SK-N-SH treated with all-trans-retinoic acid at 6 μM for 48 hours (cell line): ENCODE results near the gene SHOC2.

ENCODE experiments used
- ARNTL ChIP-seq: fragments of 450-650 bp; formaldehyde crosslinking; IDR thresholded peaks from 2 replicates; pipeline ENCODE4 v1.5.0; 2020; ENCODE audit warnings: low read depth, mild to moderate bottlenecking, moderate library complexity, borderline replicate concordance
- CSDC2 ChIP-seq: fragments of 250-450 bp; sonication (Bioruptor Pico); IDR thresholded peaks from 2 replicates; pipeline ENCODE4 v1.5.0; 2020; ENCODE audit warnings: mild to moderate bottlenecking, moderate library complexity
- RARB ChIP-seq: fragments of 250-450 bp; sonication (Bioruptor Pico); IDR thresholded peaks from 2 replicates; pipeline ENCODE4 v1.8.0; 2021; ENCODE audit warnings: mild to moderate bottlenecking, moderate library complexity
- ZFP3 ChIP-seq: fragments of 250-450 bp; sonication (Bioruptor Pico); IDR thresholded peaks from 2 replicates; pipeline ENCODE4 v1.5.0; 2020; ENCODE audit warnings: mild to moderate bottlenecking, moderate library complexity
- ZFP30 ChIP-seq: fragments of 450-650 bp; formaldehyde crosslinking; IDR thresholded peaks from 2 replicates; pipeline ENCODE4 v1.5.0; 2022; ENCODE audit warnings: mild to moderate bottlenecking, moderate library complexity
- ZNF565 ChIP-seq: fragments of 450-650 bp; formaldehyde crosslinking; conservative IDR thresholded peaks from 2 replicates; pipeline ENCODE4 v1.5.0; 2020; ENCODE audit warnings: low read depth, mild to moderate bottlenecking, moderate library complexity
- ZNF70 ChIP-seq: fragments of 450-650 bp; formaldehyde crosslinking; IDR thresholded peaks from 2 replicates; pipeline ENCODE4 v1.5.0; 2020; ENCODE audit warnings: mild to moderate bottlenecking, moderate library complexity
- TF ChIP-seq, protein P1 (sequence below): fragments of 250-450 bp; sonication (Bioruptor Pico); IDR thresholded peaks from 2 replicates; pipeline ENCODE4 v1.8.0; 2020; ENCODE audit warnings: mild to moderate bottlenecking, moderate library complexity, borderline replicate concordance
- TF ChIP-seq, protein P2 (sequence below): fragments of 250-450 bp; sonication (Bioruptor Pico); IDR thresholded peaks from 2 replicates; pipeline ENCODE4 v1.5.1; 2020; ENCODE audit warnings: low read depth, mild to moderate bottlenecking, moderate library complexity

DNA sequence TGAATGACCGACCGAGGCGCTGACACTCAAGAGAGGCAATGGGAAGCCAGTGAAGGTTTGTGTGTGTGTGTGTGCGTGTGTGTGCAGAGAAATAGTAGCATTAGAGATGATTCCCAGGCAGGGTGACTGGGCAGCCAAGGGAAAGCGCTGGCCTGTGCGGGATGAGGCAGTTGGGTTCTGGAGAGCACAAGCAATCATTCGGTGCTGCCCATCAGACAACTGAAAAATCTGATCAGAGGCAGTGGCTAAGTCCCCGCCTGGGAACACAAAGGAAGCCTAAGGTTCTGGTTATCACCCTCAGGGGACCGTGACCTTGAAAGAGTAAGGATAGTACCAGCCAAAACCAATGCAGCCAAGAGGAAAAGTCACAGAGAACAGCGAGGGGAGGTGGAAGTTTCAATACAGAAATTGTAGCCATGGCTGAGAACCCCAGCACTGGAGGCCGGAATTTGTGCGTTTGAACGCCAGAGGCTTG, 48.5 kb upstream of the SHOC2 start:
- TF ChIP-seq, protein P1, sequence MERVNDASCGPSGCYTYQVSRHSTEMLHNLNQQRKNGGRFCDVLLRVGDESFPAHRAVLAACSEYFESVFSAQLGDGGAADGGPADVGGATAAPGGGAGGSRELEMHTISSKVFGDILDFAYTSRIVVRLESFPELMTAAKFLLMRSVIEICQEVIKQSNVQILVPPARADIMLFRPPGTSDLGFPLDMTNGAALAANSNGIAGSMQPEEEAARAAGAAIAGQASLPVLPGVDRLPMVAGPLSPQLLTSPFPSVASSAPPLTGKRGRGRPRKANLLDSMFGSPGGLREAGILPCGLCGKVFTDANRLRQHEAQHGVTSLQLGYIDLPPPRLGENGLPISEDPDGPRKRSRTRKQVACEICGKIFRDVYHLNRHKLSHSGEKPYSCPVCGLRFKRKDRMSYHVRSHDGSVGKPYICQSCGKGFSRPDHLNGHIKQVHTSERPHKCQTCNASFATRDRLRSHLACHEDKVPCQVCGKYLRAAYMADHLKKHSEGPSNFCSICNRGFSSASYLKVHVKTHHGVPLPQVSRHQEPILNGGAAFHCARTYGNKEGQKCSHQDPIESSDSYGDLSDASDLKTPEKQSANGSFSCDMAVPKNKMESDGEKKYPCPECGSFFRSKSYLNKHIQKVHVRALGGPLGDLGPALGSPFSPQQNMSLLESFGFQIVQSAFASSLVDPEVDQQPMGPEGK (CRISPR knock-in tag), result no peak
- no peak for TF ChIP-seq RARB (CRISPR knock-in tag)
- TF ChIP-seq CSDC2 (CRISPR knock-in tag), result no peak
- no peak for TF ChIP-seq ZNF565 (CRISPR knock-in tag)
- TF ChIP-seq, protein P2, sequence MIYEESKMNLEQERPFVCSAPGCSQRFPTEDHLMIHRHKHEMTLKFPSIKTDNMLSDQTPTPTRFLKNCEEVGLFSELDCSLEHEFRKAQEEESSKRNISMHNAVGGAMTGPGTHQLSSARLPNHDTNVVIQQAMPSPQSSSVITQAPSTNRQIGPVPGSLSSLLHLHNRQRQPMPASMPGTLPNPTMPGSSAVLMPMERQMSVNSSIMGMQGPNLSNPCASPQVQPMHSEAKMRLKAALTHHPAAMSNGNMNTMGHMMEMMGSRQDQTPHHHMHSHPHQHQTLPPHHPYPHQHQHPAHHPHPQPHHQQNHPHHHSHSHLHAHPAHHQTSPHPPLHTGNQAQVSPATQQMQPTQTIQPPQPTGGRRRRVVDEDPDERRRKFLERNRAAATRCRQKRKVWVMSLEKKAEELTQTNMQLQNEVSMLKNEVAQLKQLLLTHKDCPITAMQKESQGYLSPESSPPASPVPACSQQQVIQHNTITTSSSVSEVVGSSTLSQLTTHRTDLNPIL (CRISPR knock-in tag), result no peak
- TF ChIP-seq ZFP3 (CRISPR knock-in tag), result no peak
- TF ChIP-seq ZFP30 (CRISPR knock-in tag), result no peak
- no peak for TF ChIP-seq ARNTL (CRISPR knock-in tag)
- no peak for TF ChIP-seq ZNF70 (CRISPR knock-in tag)
